ENCODE results near the gene TRIM14.

The TRIM14 gene

DNA sequence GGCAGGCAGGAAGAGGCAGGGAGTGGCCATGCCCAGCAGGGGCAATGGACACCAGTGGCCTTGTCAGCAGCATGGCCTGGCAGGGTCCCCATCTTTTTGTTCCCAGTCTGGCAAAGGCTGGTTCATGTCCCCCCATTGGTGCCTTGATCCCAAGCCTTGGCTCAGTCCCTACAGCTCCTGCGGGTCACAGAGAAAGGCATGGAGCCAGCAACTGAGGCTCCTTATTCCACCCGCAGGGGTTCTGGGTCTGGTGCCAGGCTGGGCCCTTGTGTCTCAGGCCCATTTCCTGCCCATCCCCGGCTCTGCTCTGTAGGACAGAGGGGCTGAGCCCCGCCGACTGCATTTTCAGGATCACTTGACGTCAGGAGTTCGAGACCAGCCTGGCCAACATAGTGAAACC is 14.0 kb downstream of the TRIM14 start:
- H3K4me1 ChIP-seq (ENCODE audit: low read depth, poor library complexity, severe bottlenecking): peaks cover 92% of the 10 kb centered on the region
- no peak overlapping the region for H3K4me3 ChIP-seq (IDR thresholded peaks at IDR 0.05; ENCODE audit: insufficient read depth, low read depth, low read length)
- H3K36me3 ChIP-seq (ENCODE audit: insufficient read depth): no peaks in the 10 kb centered on the region
- no peak overlapping the region for H3K27ac ChIP-seq
- no peak overlapping the region for H3K4me2 ChIP-seq
- no peak overlapping the region for H2AFZ ChIP-seq (ENCODE audit: low read depth)
- H3K27me3 ChIP-seq (ENCODE audit: insufficient read depth, low read depth): no peaks in the 10 kb centered on the region
- H3K9ac ChIP-seq: no peak overlapping the region
- H3K79me2 ChIP-seq (ENCODE audit: insufficient read depth, low read depth): peaks cover 32% of the 10 kb centered on the region; the same call in 1 of the 2 replicates
- no peaks in the 10 kb centered on the region for H4K20me1 ChIP-seq (ENCODE audit: insufficient read depth)
- TF ChIP-seq, protein P1, sequence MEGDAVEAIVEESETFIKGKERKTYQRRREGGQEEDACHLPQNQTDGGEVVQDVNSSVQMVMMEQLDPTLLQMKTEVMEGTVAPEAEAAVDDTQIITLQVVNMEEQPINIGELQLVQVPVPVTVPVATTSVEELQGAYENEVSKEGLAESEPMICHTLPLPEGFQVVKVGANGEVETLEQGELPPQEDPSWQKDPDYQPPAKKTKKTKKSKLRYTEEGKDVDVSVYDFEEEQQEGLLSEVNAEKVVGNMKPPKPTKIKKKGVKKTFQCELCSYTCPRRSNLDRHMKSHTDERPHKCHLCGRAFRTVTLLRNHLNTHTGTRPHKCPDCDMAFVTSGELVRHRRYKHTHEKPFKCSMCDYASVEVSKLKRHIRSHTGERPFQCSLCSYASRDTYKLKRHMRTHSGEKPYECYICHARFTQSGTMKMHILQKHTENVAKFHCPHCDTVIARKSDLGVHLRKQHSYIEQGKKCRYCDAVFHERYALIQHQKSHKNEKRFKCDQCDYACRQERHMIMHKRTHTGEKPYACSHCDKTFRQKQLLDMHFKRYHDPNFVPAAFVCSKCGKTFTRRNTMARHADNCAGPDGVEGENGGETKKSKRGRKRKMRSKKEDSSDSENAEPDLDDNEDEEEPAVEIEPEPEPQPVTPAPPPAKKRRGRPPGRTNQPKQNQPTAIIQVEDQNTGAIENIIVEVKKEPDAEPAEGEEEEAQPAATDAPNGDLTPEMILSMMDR (conservative IDR thresholded peaks at IDR 0.05; ENCODE audit: low read depth, low read length): no peak

DNA sequence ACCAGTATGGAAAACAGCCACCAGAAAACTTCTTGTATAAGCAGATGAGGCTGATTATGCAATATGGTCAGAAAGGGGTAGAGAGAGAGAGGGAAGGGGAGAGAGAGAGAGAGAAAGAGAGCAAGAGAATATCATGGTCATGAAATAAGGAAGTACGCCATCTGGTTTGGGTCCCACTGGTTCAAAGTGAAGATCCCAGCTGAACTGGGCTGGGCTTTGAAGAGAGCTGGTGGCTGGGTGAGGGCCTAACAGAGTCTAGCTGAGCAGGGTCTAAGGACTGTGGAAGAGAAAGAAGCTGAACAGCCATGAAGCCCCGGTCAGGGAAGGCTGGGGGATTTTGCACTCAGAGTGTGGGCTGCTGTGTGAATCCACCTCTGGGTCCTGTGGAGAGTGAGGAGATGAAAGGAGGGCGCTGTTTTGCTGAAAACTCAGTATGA is 14.6 kb downstream of the TRIM14 start:
- no peaks in the 10 kb centered on the region for H3K36me3 ChIP-seq (ENCODE audit: insufficient read depth)
- no peaks in the 10 kb centered on the region for H3K27me3 ChIP-seq (ENCODE audit: insufficient read depth, low read depth)
- H3K4me2 ChIP-seq: no peak overlapping the region; the same call in 1 of the 2 replicates
- no peaks in the 10 kb centered on the region for H4K20me1 ChIP-seq (ENCODE audit: insufficient read depth)
- H3K4me3 ChIP-seq (IDR thresholded peaks at IDR 0.05; ENCODE audit: insufficient read depth, low read depth, low read length): no peak overlapping the region
- H2AFZ ChIP-seq (ENCODE audit: low read depth): no peak overlapping the region
- H3K27ac ChIP-seq: peak overlapping the region; percentile 81; the same call in 1 of the 2 replicates
- H3K9ac ChIP-seq: no peak overlapping the region
- H3K4me1 ChIP-seq (ENCODE audit: low read depth, poor library complexity, severe bottlenecking): peaks cover 92% of the 10 kb centered on the region
- H3K79me2 ChIP-seq (ENCODE audit: insufficient read depth, low read depth): peaks cover 36% of the 10 kb centered on the region; the same call in 1 of the 2 replicates
- TF ChIP-seq, protein P1 (conservative IDR thresholded peaks at IDR 0.05; ENCODE audit: low read depth, low read length): no peak

DNA sequence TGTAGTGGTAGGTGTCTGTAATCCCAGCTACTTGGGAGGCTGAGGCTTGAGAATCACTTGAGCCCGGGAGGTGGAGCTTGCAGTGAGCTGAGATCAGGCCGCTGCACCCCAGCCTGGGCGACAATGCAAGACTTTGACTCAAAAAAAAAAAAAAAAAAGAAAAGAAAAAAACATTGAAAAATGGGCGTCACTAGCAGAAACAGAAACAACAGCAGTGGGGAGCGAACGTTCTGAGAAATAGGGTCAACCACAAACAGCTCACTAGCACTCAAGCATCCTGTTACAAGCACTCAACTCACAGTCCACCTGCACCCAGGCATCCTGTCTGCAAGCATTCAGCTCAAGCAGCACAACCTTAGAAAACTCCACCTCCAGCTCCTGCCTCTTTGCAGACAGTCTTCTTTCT is 17.2 kb downstream of the TRIM14 start:
- no peak overlapping the region for H3K4me3 ChIP-seq (IDR thresholded peaks at IDR 0.05; ENCODE audit: insufficient read depth, low read depth, low read length)
- peak overlapping the region; percentile 81 for H3K27ac ChIP-seq
- H3K4me1 ChIP-seq (ENCODE audit: low read depth, poor library complexity, severe bottlenecking): peaks cover 93% of the 10 kb centered on the region
- TF ChIP-seq, protein P1 (conservative IDR thresholded peaks at IDR 0.05; ENCODE audit: low read depth, low read length): no peak
- H3K79me2 ChIP-seq (ENCODE audit: insufficient read depth, low read depth): peaks cover 36% of the 10 kb centered on the region; the same call in 1 of the 2 replicates
- no peaks in the 10 kb centered on the region for H3K27me3 ChIP-seq (ENCODE audit: insufficient read depth, low read depth)
- peak overlapping the region; percentile 85; the same call in 1 of the 2 replicates for H3K4me2 ChIP-seq
- no peak overlapping the region for H2AFZ ChIP-seq (ENCODE audit: low read depth)
- no peaks in the 10 kb centered on the region for H4K20me1 ChIP-seq (ENCODE audit: insufficient read depth)
- peak overlapping the region; percentile 35; the same call in 1 of the 2 replicates for H3K9ac ChIP-seq
- H3K36me3 ChIP-seq (ENCODE audit: insufficient read depth): no peaks in the 10 kb centered on the region

DNA sequence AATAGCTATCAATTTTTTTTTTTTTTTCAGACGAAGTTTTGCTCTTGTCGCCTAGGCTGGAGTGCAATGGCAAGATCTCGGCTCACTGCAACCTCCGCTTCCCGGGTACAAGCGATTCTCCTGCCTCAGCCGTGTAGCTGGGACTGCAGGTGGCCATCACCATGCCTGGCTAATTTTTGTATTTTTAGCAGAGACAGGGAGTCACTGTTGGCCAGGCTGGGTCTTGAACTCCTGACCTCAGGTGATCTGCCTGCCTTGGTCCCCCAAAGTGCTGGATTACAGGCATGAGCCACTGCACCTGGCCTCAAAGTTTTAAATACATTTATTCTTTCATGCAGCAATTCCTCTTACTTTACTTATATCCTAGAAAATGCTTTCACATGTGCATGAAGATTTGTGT is 17.6 kb downstream of the TRIM14 start:
- TF ChIP-seq, protein P1 (conservative IDR thresholded peaks at IDR 0.05; ENCODE audit: low read depth, low read length): no peak
- H3K36me3 ChIP-seq (ENCODE audit: insufficient read depth): no peaks in the 10 kb centered on the region
- H3K79me2 ChIP-seq (ENCODE audit: insufficient read depth, low read depth): peaks cover 35% of the 10 kb centered on the region; the same call in 1 of the 2 replicates
- no peaks in the 10 kb centered on the region for H3K27me3 ChIP-seq (ENCODE audit: insufficient read depth, low read depth)
- H3K4me2 ChIP-seq: peak overlapping the region; percentile 73
- peaks cover 97% of the 10 kb centered on the region for H3K4me1 ChIP-seq (ENCODE audit: low read depth, poor library complexity, severe bottlenecking)
- peak overlapping the region; percentile 81 for H3K27ac ChIP-seq
- H2AFZ ChIP-seq (ENCODE audit: low read depth): peak overlapping the region; percentile 15; the same call in 1 of the 2 replicates
- peak overlapping the region; percentile 31; the same call in 1 of the 2 replicates for H3K9ac ChIP-seq
- no peaks in the 10 kb centered on the region for H4K20me1 ChIP-seq (ENCODE audit: insufficient read depth)
- no peak overlapping the region for H3K4me3 ChIP-seq (IDR thresholded peaks at IDR 0.05; ENCODE audit: insufficient read depth, low read depth, low read length)
